H9 (cell line): ENCODE data around the gene PAX6. TPM values are rescaled to one million over a fixed set of nuclear protein-coding genes. Genes with fewer than 3 reads are reported as not detected.
A peak's percentile ranks its signal among the peaks of the same experiment; 100 is the strongest.

Source experiments
- DNase-seq: peaks from one replicate; pipeline ENCODE4 v3.0.0-alpha.2; 2017
- H2AFZ ChIP-seq: one replicate; pipeline ENCODE4 v1.6.1; 2013; ENCODE audit warnings: mild to moderate bottlenecking, low read length, control low read depth, moderate library complexity
- H2AK5ac ChIP-seq: 2 replicates; pipeline ENCODE4 v1.6.1; 2013; ENCODE audit warnings: low read length, control low read depth, mixed read lengths; ENCODE audit not compliant: insufficient read length
- H2BK120ac ChIP-seq: one replicate; pipeline ENCODE4 v1.6.1; 2013; ENCODE audit warnings: low read depth, mild to moderate bottlenecking, low read length, control low read depth, inconsistent platforms; ENCODE audit not compliant: poor library complexity, severe bottlenecking
- H2BK12ac ChIP-seq: 2 replicates; pipeline ENCODE4 v1.6.1; 2013; ENCODE audit warnings: low read length, control low read depth, mixed read lengths, low read depth; ENCODE audit not compliant: insufficient read length
- H2BK15ac ChIP-seq: 2 replicates; pipeline ENCODE4 v1.6.1; 2013; ENCODE audit warnings: low read depth, low read length, control low read depth
- H2BK20ac ChIP-seq: one replicate; pipeline ENCODE4 v1.6.1; 2013; ENCODE audit warnings: low read depth, mild to moderate bottlenecking, low read length, control low read depth, inconsistent platforms; ENCODE audit not compliant: poor library complexity, severe bottlenecking
- H2BK5ac ChIP-seq: 2 replicates; pipeline ENCODE4 v1.6.1; 2013; ENCODE audit warnings: low read length, control low read depth, mixed read lengths; ENCODE audit not compliant: insufficient read length
- H3K14ac ChIP-seq: 2 replicates; pipeline ENCODE4 v1.6.1; 2013; ENCODE audit warnings: low read length, control low read depth; ENCODE audit not compliant: insufficient read depth
- H3K18ac ChIP-seq: 2 replicates; pipeline ENCODE4 v1.6.1; 2013; ENCODE audit warnings: low read depth, mild to moderate bottlenecking, mixed read lengths, low read length, control low read depth; ENCODE audit not compliant: insufficient read length
- H3K23ac ChIP-seq: 2 replicates; pipeline ENCODE4 v1.6.1; 2013; ENCODE audit warnings: low read length, control low read depth, mixed read lengths, low read depth; ENCODE audit not compliant: insufficient read length
- H3K23me2 ChIP-seq: 2 replicates; pipeline ENCODE4 v1.6.1; 2013; ENCODE audit warnings: low read depth, mild to moderate bottlenecking, mixed read lengths, low read length, control low read depth; ENCODE audit not compliant: insufficient read length, poor library complexity, severe bottlenecking
- H3K27ac ChIP-seq: 2 replicates; pipeline ENCODE4 v1.5.1; 2013; ENCODE audit warnings: low read length, control low read depth, mixed read lengths, low read depth; ENCODE audit not compliant: insufficient read length
- H3K27me3 ChIP-seq: 2 replicates; pipeline ENCODE4 v1.6.1; 2013; ENCODE audit warnings: low read length, control low read depth, inconsistent platforms; ENCODE audit not compliant: insufficient read depth
- H3K4ac ChIP-seq: 2 replicates; pipeline ENCODE4 v1.6.1; 2013; ENCODE audit warnings: low read depth, mild to moderate bottlenecking, control low read depth, inconsistent platforms, low read length, moderate library complexity
- H3K4me1 ChIP-seq: 2 replicates; pipeline ENCODE4 v1.6.1; 2013; ENCODE audit warnings: low read length, control low read depth, inconsistent platforms; ENCODE audit not compliant: insufficient read depth
- H3K4me2 ChIP-seq: 2 replicates; pipeline ENCODE4 v1.6.1; 2013; ENCODE audit warnings: low read length, control low read depth, mixed read lengths; ENCODE audit not compliant: insufficient read length, insufficient read depth
- H3K56ac ChIP-seq: 2 replicates; pipeline ENCODE4 v1.6.1; 2013; ENCODE audit warnings: low read depth, mild to moderate bottlenecking, mixed read lengths, low read length, control low read depth; ENCODE audit not compliant: insufficient read length
- H3K79me1 ChIP-seq: 2 replicates; pipeline ENCODE4 v1.6.1; 2013; ENCODE audit warnings: low read depth, mild to moderate bottlenecking, moderate library complexity, low read length, control low read depth, inconsistent platforms; ENCODE audit not compliant: insufficient read depth, poor library complexity, severe bottlenecking
- H3K79me2 ChIP-seq: 2 replicates; pipeline ENCODE4 v1.6.1; 2013; ENCODE audit warnings: low read length, control low read depth, inconsistent platforms; ENCODE audit not compliant: insufficient read depth
- H3K9ac ChIP-seq: 2 replicates; pipeline ENCODE4 v1.6.1; 2013; ENCODE audit warnings: low read length, control low read depth, mixed read lengths; ENCODE audit not compliant: insufficient read length; ENCODE audit errors: extremely low read depth
- H3K9me3 ChIP-seq: one replicate; pipeline ENCODE4 v1.6.1; 2013; ENCODE audit warnings: low read depth, low read length, inconsistent platforms; ENCODE audit not compliant: control insufficient read depth
- H3T11ph ChIP-seq: one replicate; pipeline ENCODE4 v1.6.1; 2013; ENCODE audit warnings: mild to moderate bottlenecking, low read length, control low read depth, inconsistent platforms
- H4K20me1 ChIP-seq: one replicate; pipeline ENCODE4 v1.6.1; 2013; ENCODE audit not compliant: control insufficient read depth, insufficient read length, insufficient read depth
- H4K5ac ChIP-seq: 2 replicates; pipeline ENCODE4 v1.6.1; 2013; ENCODE audit warnings: low read depth, mild to moderate bottlenecking, mixed read lengths, low read length, control low read depth; ENCODE audit not compliant: insufficient read length
- H4K8ac ChIP-seq: replicated peaks from 2 replicates; pipeline ENCODE4 v1.6.1; 2013; ENCODE audit warnings: low read length, control low read depth, mixed read lengths, low read depth; ENCODE audit not compliant: insufficient read length
- H4K91ac ChIP-seq: 2 replicates; pipeline ENCODE4 v1.6.1; 2013; ENCODE audit warnings: low read depth, mild to moderate bottlenecking, moderate library complexity, mixed read lengths, low read length, control low read depth; ENCODE audit not compliant: insufficient read length
- H3K27ac Mint-ChIP-seq, 3 experiments: 2 replicates in 2 of 3; 3 replicates in 1 of 3; pipeline ENCODE4 v1.8.0; 2020 to 2021; ENCODE audit warnings: mixed read lengths in 3 of 3, mild to moderate bottlenecking in 1 of 3, moderate library complexity in 1 of 3
- H3K27me3 Mint-ChIP-seq: 2 replicates; pipeline ENCODE4 v1.8.0; 2021; ENCODE audit warnings: low read depth, mild to moderate bottlenecking, moderate library complexity, mixed read lengths
- H3K36me3 Mint-ChIP-seq, 3 experiments: 2 replicates in 2 of 3; 3 replicates in 1 of 3; pipeline ENCODE4 v1.8.0; 2020 to 2021; ENCODE audit warnings: low read depth in 3 of 3, mixed read lengths in 3 of 3; ENCODE audit not compliant: insufficient read depth in 1 of 3
- H3K4me1 Mint-ChIP-seq, 2 experiments: 2 replicates each; pipeline ENCODE4 v1.8.0; 2020; ENCODE audit warnings: mixed read lengths in 2 of 2
- H3K4me3 Mint-ChIP-seq, 2 experiments: 2 replicates in 1 of 2; 3 replicates in 1 of 2; pipeline ENCODE4 v1.8.0; 2020 to 2021; ENCODE audit warnings: mild to moderate bottlenecking in 2 of 2, mixed read lengths in 2 of 2, moderate library complexity in 1 of 2
- H3K9me3 Mint-ChIP-seq, 2 experiments: 2 replicates in 1 of 2; 3 replicates in 1 of 2; pipeline ENCODE4 v1.8.0; 2020; ENCODE audit warnings: mild to moderate bottlenecking in 2 of 2, mixed read lengths in 2 of 2, moderate library complexity in 1 of 2
- WGBS: extraction: QIAGEN DNeasy Blood & Tissue Kit; methylation state at CpG from one replicate; pipeline ENCODE4 v1.1.7; 2013; ENCODE audit warnings: missing lambda C conversion rate, low lambda C conversion rate, mixed read lengths; ENCODE audit not compliant: insufficient read length; ENCODE audit errors: extremely low coverage; 5-methylcytosine and 5-hydroxymethylcytosine counted together
- total RNA-seq: library from RNA; stranded (reverse); gene quantifications from 2 replicates; pipeline ENCODE4 v1.2.1, GENCODE V29; 2021
- TF ChIP-seq, protein P1 (sequence below): fragments of 200-600 bp; sonication (generic); conservative IDR thresholded peaks from 3 replicates; pipeline ENCODE4 v1.8.0; 2021; ENCODE audit warnings: antibody characterized with exemption, mild to moderate bottlenecking

PAX6 gene
- total RNA-seq, 1 experiment from 2014 or later, result not detected

GRCh38 chr11:31807799-31808667 lies 3.1 kb downstream of the PAX6 start:
- Mint-ChIP-seq H3K4me3 (peak overlapping the region in 1 of 2 experiments; percentile 78; a peak in 2 of 5 replicates), H3K4me1 (peaks cover 47 to 70% of the 10 kb centered on the region in 2 experiments), H3K27ac (no peak overlapping the region), H3K9me3 (peaks cover 0 to 2% of the 10 kb centered on the region in 2 experiments; a peak in 4 of 5 replicates), H3K27me3 (peaks cover 99% of the 10 kb centered on the region), H3K36me3 (no peaks in the 10 kb centered on the region; a peak in 1 of 7 replicates)
- Histone ChIP-seq H2BK120ac (no peak overlapping the region), H3K9me3 (no peaks in the 10 kb centered on the region), H3K4me2 (peak overlapping the region; percentile 27), H4K91ac (no peak overlapping the region), H2BK5ac (no peak overlapping the region), H3K27ac (no peak overlapping the region), H3K23me2 (peaks cover 32% of the 10 kb centered on the region), H3K4me1 (no peaks in the 10 kb centered on the region), H3K18ac (no peak overlapping the region), H2AK5ac (no peak overlapping the region), H2BK20ac (no peak overlapping the region), H3T11ph (no peak overlapping the region), H4K8ac (no peak overlapping the region), H3K27me3 (peaks cover 90% of the 10 kb centered on the region), H3K56ac (no peak overlapping the region), H3K79me2 (no peaks in the 10 kb centered on the region), H3K4ac (no peak overlapping the region), H3K14ac (no peak overlapping the region), H2BK12ac (no peak overlapping the region), H4K5ac (no peak overlapping the region), H3K79me1 (no peaks in the 10 kb centered on the region), H2BK15ac (no peak overlapping the region), H4K20me1 (peaks cover 3% of the 10 kb centered on the region), H3K23ac (no peak overlapping the region), H3K9ac (no peak overlapping the region), H2AFZ (no peak overlapping the region)
- WGBS, result no CpG with 5 or more reads among the region's 9 CpGs
- DNase-seq, result no peak
- TF ChIP-seq, protein P1, sequence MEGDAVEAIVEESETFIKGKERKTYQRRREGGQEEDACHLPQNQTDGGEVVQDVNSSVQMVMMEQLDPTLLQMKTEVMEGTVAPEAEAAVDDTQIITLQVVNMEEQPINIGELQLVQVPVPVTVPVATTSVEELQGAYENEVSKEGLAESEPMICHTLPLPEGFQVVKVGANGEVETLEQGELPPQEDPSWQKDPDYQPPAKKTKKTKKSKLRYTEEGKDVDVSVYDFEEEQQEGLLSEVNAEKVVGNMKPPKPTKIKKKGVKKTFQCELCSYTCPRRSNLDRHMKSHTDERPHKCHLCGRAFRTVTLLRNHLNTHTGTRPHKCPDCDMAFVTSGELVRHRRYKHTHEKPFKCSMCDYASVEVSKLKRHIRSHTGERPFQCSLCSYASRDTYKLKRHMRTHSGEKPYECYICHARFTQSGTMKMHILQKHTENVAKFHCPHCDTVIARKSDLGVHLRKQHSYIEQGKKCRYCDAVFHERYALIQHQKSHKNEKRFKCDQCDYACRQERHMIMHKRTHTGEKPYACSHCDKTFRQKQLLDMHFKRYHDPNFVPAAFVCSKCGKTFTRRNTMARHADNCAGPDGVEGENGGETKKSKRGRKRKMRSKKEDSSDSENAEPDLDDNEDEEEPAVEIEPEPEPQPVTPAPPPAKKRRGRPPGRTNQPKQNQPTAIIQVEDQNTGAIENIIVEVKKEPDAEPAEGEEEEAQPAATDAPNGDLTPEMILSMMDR, result no peak
